HK-2 (cell line): Measurements from ENCODE around the gene SIGLEC14.
"Not testable (repeated sequence)": the region's sequence is repeated elsewhere in the genome, so short reads cannot be mapped to it uniquely, and the experiment has no call there.

Experiments used
- DNase-seq: peaks from one replicate; pipeline ENCODE4 v3.0.0-alpha.2; 2018; ENCODE audit not compliant: unreplicated experiment

SIGLEC14 gene

DNA sequence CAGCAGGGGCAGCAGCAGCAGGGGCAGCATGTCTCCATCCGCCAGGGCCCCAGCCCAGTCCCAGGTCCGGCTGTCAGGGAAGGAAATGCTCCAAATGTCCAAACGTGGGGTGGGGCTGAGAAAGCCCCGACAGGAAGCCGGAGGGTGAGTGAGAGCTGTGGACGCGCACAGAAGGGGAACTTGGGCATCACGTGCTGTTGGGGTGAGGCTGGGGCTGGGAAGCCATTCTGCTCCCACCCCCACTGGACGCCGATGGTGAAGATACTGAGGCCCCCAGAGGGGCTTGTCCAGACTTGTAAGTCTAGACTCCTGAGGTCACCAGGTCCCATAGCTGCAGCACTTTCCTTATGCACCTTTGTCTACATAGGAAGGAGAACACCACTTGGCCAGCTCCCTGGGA lies at the start of gene SIGLEC14:
Gene SIGLEC14 (minus strand): TSS at position 96 of the 400 bp plus-strand sequence. CDS start 66 bp downstream, at position 30.
- not testable (repeated sequence) for DNase-seq

GRCh38 chr19:51695702-51696315 lies 49.2 kb upstream of the SIGLEC14 start:
- no peak for DNase-seq

DNA sequence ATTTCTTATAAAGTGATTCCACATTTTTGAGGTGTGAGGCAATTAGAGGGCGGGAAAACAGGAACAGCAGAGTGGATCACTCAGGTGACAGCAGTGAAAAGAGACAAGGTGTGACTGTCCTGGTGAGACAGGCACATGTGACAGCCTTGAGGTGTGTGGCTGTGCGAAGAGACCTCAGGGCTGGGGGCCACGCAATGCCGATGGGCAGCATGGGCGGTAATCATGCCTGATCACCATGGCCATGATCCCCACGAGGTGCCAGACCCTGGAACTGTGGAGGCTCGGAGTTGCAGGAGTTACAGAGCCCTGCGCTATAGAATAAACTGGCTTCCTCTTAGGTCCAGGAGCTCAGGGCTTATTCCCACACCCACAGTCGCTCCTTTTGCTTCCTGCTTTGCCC lies 48.5 kb upstream of the SIGLEC14 start:
- no peak for DNase-seq

- no peak for DNase-seq
Measured at GRCh38 chr19:51694318-51695085, 47.9 kb upstream of the SIGLEC14 start.

DNA sequence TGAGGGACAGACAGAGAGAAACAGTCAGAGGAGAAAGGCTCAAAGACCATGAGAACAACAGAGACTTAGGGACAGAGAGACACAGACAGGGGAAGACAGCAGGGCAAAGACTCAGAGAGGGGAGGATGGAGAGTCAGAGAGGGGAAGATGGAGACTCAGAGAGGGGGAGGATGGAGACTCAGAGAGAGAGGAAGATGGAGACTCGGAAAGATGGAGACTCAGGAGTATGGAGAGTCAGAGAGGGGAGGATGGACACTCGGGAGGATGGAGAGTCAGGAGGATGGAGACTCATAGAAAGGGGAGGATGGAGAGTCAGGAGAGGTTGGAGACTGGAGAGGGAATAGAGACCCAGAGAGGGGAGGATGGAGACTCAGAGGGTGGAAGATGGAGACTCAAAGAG lies 47.2 kb upstream of the SIGLEC14 start:
- no peak for DNase-seq

DNA sequence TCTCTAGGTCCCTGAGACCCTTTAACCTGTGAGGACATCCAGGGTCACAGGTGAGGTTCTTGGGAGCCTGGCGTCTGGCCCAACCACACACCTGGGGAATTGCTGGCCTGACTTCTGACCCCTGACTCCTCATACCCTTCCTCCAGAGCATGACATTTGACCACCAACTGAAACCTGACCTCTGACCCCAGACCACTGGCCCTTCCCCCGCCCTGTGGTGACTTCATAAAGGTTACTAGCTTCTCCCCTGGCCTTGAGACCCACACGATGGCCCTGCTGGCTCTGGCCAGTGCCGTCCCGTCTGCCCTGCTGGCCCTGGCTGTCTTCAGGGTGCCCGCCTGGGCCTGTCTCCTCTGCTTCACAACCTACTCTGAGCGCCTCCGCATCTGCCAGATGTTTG lies 46.6 kb upstream of the SIGLEC14 start, which contains the start of gene SPACA6:
Gene SPACA6 (plus strand): TSS at position 71 of the 400 bp plus-strand sequence. CDS start 197 bp downstream, at position 268.
- DNase-seq, result no peak

GRCh38 chr19:51692468-51692867 lies 45.8 kb upstream of the SIGLEC14 start:
- no peak for DNase-seq

- no peak for DNase-seq
Measured at GRCh38 chr19:51691584-51692428, 45.2 kb upstream of the SIGLEC14 start.

- DNase-seq, result no peak
Measured at GRCh38 chr19:51691074-51691583, 44.5 kb upstream of the SIGLEC14 start.

- peak; percentile 76 for DNase-seq
Measured at GRCh38 chr19:51690454-51691073, 43.9 kb upstream of the SIGLEC14 start.

DNA sequence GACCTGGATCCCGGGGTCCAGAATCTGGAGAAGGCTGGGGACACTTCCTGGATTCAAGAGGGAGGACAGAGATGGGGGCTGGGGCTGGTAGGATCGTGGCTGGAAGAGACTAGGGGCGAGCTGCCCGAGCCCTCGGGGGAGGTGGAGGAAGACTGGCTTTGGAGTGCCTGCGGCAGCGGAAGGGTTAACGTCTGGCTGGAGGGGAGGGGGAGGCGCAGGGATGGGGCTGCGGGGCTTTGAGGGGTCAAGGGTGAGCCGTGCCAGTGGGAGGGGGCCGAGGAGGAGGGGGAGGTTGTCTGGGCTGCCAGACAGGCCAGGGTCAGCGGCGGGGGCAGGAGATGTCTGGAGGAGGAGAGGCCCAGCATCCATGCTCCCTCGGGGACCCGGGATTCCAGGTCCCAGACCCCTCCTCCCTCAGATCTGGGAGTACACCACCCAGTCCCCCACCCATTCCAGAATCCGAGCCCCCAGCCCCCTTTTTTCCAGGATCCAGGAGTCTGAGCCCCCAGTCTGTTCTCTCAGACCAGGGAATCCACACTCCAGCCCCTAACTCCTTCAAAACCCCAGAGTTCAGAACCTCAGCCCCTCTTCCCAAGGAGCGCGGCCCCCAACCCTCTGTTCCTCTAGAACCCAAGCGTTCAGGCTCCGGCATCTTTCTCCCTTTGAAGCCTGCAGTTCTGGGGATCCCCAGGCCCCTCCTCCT lies 43.3 kb upstream of the SIGLEC14 start:
- peak; percentile 55 for DNase-seq

- DNase-seq, result peak; percentile 93
Measured at GRCh38 chr19:51688671-51689571, 42.3 kb upstream of the SIGLEC14 start.

DNA sequence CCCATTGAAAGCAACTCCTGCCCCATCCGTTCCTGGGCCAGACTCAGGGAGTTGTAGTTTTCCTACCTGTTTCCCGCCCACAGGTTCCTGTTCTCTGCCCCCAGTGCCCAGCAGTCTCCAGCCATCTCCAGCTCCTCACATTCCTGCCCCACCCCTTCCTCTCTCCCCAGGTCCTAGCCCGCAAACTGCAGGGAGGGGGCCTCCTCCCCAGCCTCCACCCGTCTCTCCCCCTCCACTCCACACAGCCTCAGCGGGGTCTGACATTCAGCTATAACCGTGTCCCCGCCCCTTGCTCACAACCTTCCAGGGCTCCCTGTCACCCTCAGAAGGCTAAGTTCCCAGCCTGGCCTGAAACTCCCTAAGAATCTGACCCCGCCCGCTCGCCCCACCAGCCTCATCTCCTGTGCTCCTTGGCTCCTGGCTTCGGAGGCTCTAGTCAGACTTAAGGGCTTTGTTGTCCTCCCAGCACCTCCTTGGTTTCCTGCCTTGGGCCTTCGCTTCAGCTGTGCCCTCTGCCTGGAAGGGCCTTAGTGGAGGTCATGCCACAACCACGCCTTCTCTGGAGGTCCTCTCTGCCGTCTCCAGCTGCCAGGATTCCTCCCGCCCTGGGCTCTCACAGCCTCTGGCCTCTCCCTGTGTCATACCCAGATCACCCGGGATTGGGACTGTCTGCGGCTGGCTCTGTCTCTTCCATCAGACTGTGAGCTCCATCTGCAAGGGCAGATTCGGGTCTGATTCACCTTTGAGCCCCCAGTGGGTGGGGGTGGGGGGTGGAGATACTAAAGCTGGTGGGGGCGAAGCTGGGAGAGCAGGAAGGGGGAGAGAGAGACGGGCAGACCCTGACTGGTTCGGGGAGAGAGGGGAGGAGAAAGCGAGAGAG lies 41.4 kb upstream of the SIGLEC14 start:
- peak; percentile 78 for DNase-seq

- no peak for DNase-seq
Measured at GRCh38 chr19:51686171-51686570, 39.5 kb upstream of the SIGLEC14 start.

DNA sequence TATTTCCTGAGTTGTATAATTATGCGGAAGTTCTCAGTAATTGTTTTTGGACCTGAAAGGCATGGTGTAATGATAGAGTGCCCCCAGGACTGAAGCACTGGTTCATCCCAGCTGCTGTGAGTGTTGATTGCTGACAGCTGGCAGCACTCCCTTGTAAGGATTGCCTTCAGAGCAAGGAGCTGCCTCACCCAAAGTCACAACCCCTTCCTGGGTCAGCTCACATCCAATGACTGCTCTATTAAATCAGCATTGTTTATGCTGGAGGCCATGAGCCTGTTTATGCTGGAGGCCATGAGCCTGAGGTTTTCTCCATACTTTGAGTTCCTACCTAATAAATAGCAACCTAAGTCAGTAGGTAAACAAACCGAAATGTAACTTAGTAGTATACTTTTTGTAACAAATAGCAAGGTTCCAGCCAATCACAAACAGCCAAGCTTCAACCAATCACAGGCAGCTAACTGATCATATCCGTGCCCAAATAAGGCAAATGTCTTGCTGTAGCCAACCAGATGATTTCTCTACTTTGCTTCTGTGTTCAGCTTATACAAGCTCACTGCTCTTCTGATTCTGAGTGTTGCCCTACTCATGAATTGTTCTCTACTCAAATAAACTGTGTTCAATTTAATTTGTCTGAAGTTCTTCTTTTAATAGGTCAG lies 34.8 kb upstream of the SIGLEC14 start:
- DNase-seq, result no peak

GRCh38 chr19:51680474-51680873 lies 33.8 kb upstream of the SIGLEC14 start:
- DNase-seq, result no peak

GRCh38 chr19:51676566-51677083 lies 30.0 kb upstream of the SIGLEC14 start:
- DNase-seq, result no peak

- not testable (repeated sequence) for DNase-seq
Measured at GRCh38 chr19:51675911-51676565, 29.4 kb upstream of the SIGLEC14 start.
